HK-2 (cell line): Measurements from ENCODE around the gene BCL2.
"Not testable (repeated sequence)": the region's sequence is repeated elsewhere in the genome, so short reads cannot be mapped to it uniquely, and the experiment has no call there.

Experiments used
- DNase-seq: peaks from one replicate; pipeline ENCODE4 v3.0.0-alpha.2; 2018; ENCODE audit not compliant: unreplicated experiment

Gene BCL2

GRCh38 chr18:63198868-63199742 is 120.5 kb downstream of the BCL2 start:
- no peak for DNase-seq

- no peak for DNase-seq
These were observed 121.3 kb downstream of the BCL2 start for GRCh38 chr18:63198098-63198760.

- no peak for DNase-seq
These were observed 122.2 kb downstream of the BCL2 start for GRCh38 chr18:63197246-63197869.

GRCh38 chr18:63195326-63196159 is 124.0 kb downstream of the BCL2 start:
- no peak for DNase-seq

- no peak for DNase-seq
These were observed 126.7 kb downstream of the BCL2 start for GRCh38 chr18:63192885-63193349.

- no peak for DNase-seq
These were observed 127.3 kb downstream of the BCL2 start for GRCh38 chr18:63192126-63192884.

- DNase-seq: no peak
These were observed 128.2 kb downstream of the BCL2 start for GRCh38 chr18:63191413-63191812.

- DNase-seq: not testable (repeated sequence)
These were observed 128.7 kb downstream of the BCL2 start for GRCh38 chr18:63190838-63191237.

GRCh38 chr18:63189817-63190216 is 129.8 kb downstream of the BCL2 start:
- no peak for DNase-seq

GRCh38 chr18:63189041-63189440 is 130.5 kb downstream of the BCL2 start:
- DNase-seq: no peak

GRCh38 chr18:63187791-63188460 is 131.6 kb downstream of the BCL2 start:
- no peak for DNase-seq

- no peak for DNase-seq
These were observed 132.4 kb downstream of the BCL2 start for GRCh38 chr18:63187223-63187574.

- DNase-seq: no peak
These were observed 132.9 kb downstream of the BCL2 start for GRCh38 chr18:63186520-63187222.

GRCh38 chr18:63185984-63186383 is 133.6 kb downstream of the BCL2 start:
- no peak for DNase-seq

- DNase-seq: no peak
These were observed 135.4 kb downstream of the BCL2 start for GRCh38 chr18:63183952-63184770.

- no peak for DNase-seq
These were observed 136.2 kb downstream of the BCL2 start for GRCh38 chr18:63183378-63183777.

- no peak for DNase-seq
These were observed 136.7 kb downstream of the BCL2 start for GRCh38 chr18:63182861-63183260.

- DNase-seq: no peak
These were observed 137.2 kb downstream of the BCL2 start for GRCh38 chr18:63182310-63182772.
